K562 (cell line): ENCODE results near the gene ACAT2. TPM values are rescaled to one million over a fixed set of nuclear protein-coding genes. Genes with fewer than 3 reads are reported as not detected.

Source experiments
- ATAC-seq: fragments of 200-7000 bp; cut with Tn5 transposase; 3 replicates; pipeline ENCODE4 v1.9.1; 2020; ENCODE audit warnings: moderate library complexity
- BruUV-seq: library from RNA; stranded (reverse); fragments of 400-500 nt; replicated peaks from 2 replicates; lab custom pipeline; 2021; lab: Mats Ljungman, UMichigan
- CTCF ChIA-PET: fragments of 300-600 bp; formaldehyde crosslinking; extraction: SDS; loops from one replicate; lab custom pipeline; 2021; ENCODE audit warnings: low intra/inter-chr PET ratio; lab: Yijun Ruan, JAX
- POLR2A ChIA-PET: fragments of 300-600, 350-650 bp; sonication (Branson Sonifier 250); formaldehyde crosslinking; extraction: SDS; loops from one replicate; lab custom pipeline; 2021; ENCODE audit warnings: antibody characterized with exemption, inconsistent platforms; lab: Yijun Ruan, JAX
- DNase-seq, 4 experiments: peaks; one replicate each; pipeline versions ENCODE4 v3.0.0 to v3.0.0-alpha.2; 2011 to 2018; ENCODE audit warnings: low spot score in 3 of 4, mixed read lengths in 3 of 4; ENCODE audit errors: extremely low read depth in 1 of 4
- FAIRE-seq: peaks from 2 replicates; lab custom pipeline; 2011; peaks lifted over from hg19 to GRCh38; lab: Jason Lieb, UNC
- H2AFZ ChIP-seq: 2 replicates; pipeline ENCODE4 v1.6.0; 2011; ENCODE audit warnings: low read depth, low read length, control low read depth, inconsistent platforms
- H3K27ac ChIP-seq: fragments of 200-600 bp; 3 replicates; pipeline ENCODE4 v1.8.0; 2011; ENCODE audit warnings: low read depth, mild to moderate bottlenecking, control low read depth, inconsistent platforms, low read length, moderate library complexity, mixed read lengths; ENCODE audit errors: extremely low read depth
- H3K27me3 ChIP-seq, 2 experiments: fragments of 300-600 bp in 1 of 2; 2 replicates in 1 of 2; 3 replicates in 1 of 2; pipeline versions ENCODE4 v1.6.0 to v1.8.0; 2011; ENCODE audit warnings: inconsistent platforms in 2 of 2, low read length in 2 of 2, mild to moderate bottlenecking in 1 of 2, mixed read lengths in 1 of 2, moderate library complexity in 1 of 2; ENCODE audit not compliant: control insufficient read depth in 2 of 2, insufficient read depth in 2 of 2
- H3K36me3 ChIP-seq: fragments of 300-600 bp; 3 replicates; pipeline ENCODE4 v1.8.0; 2011; ENCODE audit warnings: mild to moderate bottlenecking, low read length, inconsistent platforms; ENCODE audit not compliant: control insufficient read depth, insufficient read depth
- H3K4me1 ChIP-seq, 2 experiments: fragments of 200-600 bp in 1 of 2; replicated peaks in 1 of 2; 2 replicates in 1 of 2; 3 replicates in 1 of 2; pipeline versions ENCODE4 v1.5.1 to v1.8.0; 2011; ENCODE audit warnings: inconsistent platforms in 2 of 2, low read length in 2 of 2, mild to moderate bottlenecking in 1 of 2, mixed read lengths in 1 of 2, moderate library complexity in 1 of 2; ENCODE audit not compliant: control insufficient read depth in 2 of 2, insufficient read depth in 2 of 2
- H3K4me2 ChIP-seq: 2 replicates; pipeline ENCODE4 v1.6.1; 2011; ENCODE audit warnings: low read length, control low read depth, inconsistent platforms, mixed read lengths; ENCODE audit not compliant: insufficient read depth
- H3K4me3 ChIP-seq: fragments of 200-600 bp; sonication (generic), shearing (Covaris generic); 2 replicates; pipeline ENCODE4 v1.5.1; 2016; ENCODE audit warnings: control low read depth, inconsistent platforms
- H3K79me2 ChIP-seq: fragments of 200-600 bp; 3 replicates; pipeline ENCODE4 v1.8.0; 2011; ENCODE audit warnings: low read length, inconsistent platforms; ENCODE audit not compliant: control insufficient read depth, insufficient read depth
- H3K9ac ChIP-seq, 2 experiments: 2 replicates each; pipeline versions ENCODE4 v1.6.0 to v1.6.1; 2011; ENCODE audit warnings: low read depth in 2 of 2, low read length in 2 of 2, control low read depth in 1 of 2, inconsistent platforms in 1 of 2, mild to moderate bottlenecking in 1 of 2, mixed read lengths in 1 of 2; ENCODE audit not compliant: insufficient read depth in 1 of 2
- H3K9me1 ChIP-seq: one replicate; pipeline ENCODE4 v1.6.0; 2011; ENCODE audit warnings: inconsistent platforms, mild to moderate bottlenecking, low read length, moderate library complexity; ENCODE audit not compliant: control insufficient read depth, insufficient read depth
- H3K9me3 ChIP-seq: replicated peaks from 2 replicates; pipeline ENCODE4 v1.5.1; 2011; ENCODE audit warnings: low read depth, low read length, inconsistent platforms; ENCODE audit not compliant: control insufficient read depth, insufficient read depth
- H4K20me1 ChIP-seq: replicated peaks from 2 replicates; pipeline ENCODE4 v1.6.1; 2011; ENCODE audit warnings: low read length, inconsistent platforms, mixed read lengths; ENCODE audit not compliant: control insufficient read depth, insufficient read depth
- KDM2B ChIP-seq: fragments of 250-450 bp; sonication (Bioruptor Pico); IDR thresholded peaks from 2 replicates; pipeline ENCODE4 v1.8.0; 2021; ENCODE audit warnings: mild to moderate bottlenecking, moderate library complexity
- LARP7 ChIP-seq: fragments of 450-650 bp; IDR thresholded peaks from 2 replicates; pipeline ENCODE4 v1.6.1; 2016
- NR2C2 ChIP-seq, 2 experiments: fragments of 200-800 bp in 1 of 2; sonication (Bioruptor generic) in 1 of 2; sonication (generic) in 1 of 2; formaldehyde crosslinking in 1 of 2; IDR thresholded peaks; 2 replicates each; pipeline versions ENCODE4 v1.6.1 to v1.8.0; 2016 to 2022; ENCODE audit warnings: mild to moderate bottlenecking in 1 of 2, missing compliant biosample characterization in 1 of 2, missing genetic modification characterization in 1 of 2, missing genetic modification reagents in 1 of 2
- RFX1 ChIP-seq: fragments of 450-650 bp; IDR thresholded peaks from 2 replicates; pipeline ENCODE4 v1.6.1; 2016; ENCODE audit warnings: mild to moderate bottlenecking, moderate library complexity
- RHOXF2B ChIP-seq: fragments of 250-450 bp; sonication (Bioruptor Pico); conservative IDR thresholded peaks from 2 replicates; pipeline ENCODE4 v1.5.1; 2021
- SMARCA5 ChIP-seq: fragments of 450-650 bp; IDR thresholded peaks from 2 replicates; pipeline ENCODE4 v1.6.1; 2016
- YY1 ChIP-seq, 3 experiments: IDR thresholded peaks; 2 replicates each; pipeline ENCODE4 v1.6.1; 2011; ENCODE audit warnings: low read length in 2 of 3, mild to moderate bottlenecking in 2 of 3, moderate library complexity in 2 of 3, borderline replicate concordance in 1 of 3, control low read depth in 1 of 3, low read depth in 1 of 3; ENCODE audit not compliant: insufficient read depth in 3 of 3, insufficient replicate concordance in 2 of 3, control insufficient read depth in 1 of 3, insufficient read length in 1 of 3; ENCODE audit errors: extremely low read depth in 1 of 3
- ZBTB12 ChIP-seq: fragments of 250-450 bp; sonication (Bioruptor Pico); IDR thresholded peaks from 2 replicates; pipeline ENCODE4 v1.4.0; 2020
- ZBTB33 ChIP-seq: sonication (generic); formaldehyde crosslinking; IDR thresholded peaks from 2 replicates; pipeline ENCODE4 v1.8.1; 2023; ENCODE audit warnings: mild to moderate bottlenecking, missing genetic modification reagents
- ZNF407 ChIP-seq: fragments of 450-650 bp; IDR thresholded peaks from 2 replicates; pipeline ENCODE4 v1.6.1; 2016; ENCODE audit warnings: low read depth
- ZNF75A ChIP-seq: fragments of 450-650 bp; formaldehyde crosslinking; IDR thresholded peaks from 2 replicates; pipeline ENCODE4 v1.4.0; 2020; ENCODE audit warnings: mild to moderate bottlenecking
- WGBS: fragments of 100-300 bp; shearing (Covaris generic); methylation state at CpG from one replicate; pipeline ENCODE4 v1.1.6; 2016; ENCODE audit warnings: low coverage, mixed read lengths; ENCODE audit not compliant: insufficient coverage; ENCODE audit errors: missing lambda C conversion rate; 5-methylcytosine and 5-hydroxymethylcytosine counted together
- in situ Hi-C: fragments of 300-500 bp; cut with MboI; formaldehyde crosslinking; loops from 4 replicates; pipeline ENCODE4 v1.15.0; 2018; ENCODE audit warnings: inconsistent platforms, mixed read lengths
- intact Hi-C: fragments of 100-400 bp; cut with micrococcal nuclease; formaldehyde crosslinking; loops from 2 replicates; pipeline ENCODE4 v1.14.2; 2022
- polyA plus RNA-seq, 8 experiments: library from polyadenylated mRNA; depleted of rRNA in 4 of 8; stranded (reverse) in 5 of 8; unstranded in 3 of 8; fragments of >200 nt; fragmentation: Nextera tagmentation in 2 of 8; fragmentation: Illumina TruSeq in 1 of 8; extraction: Ambion mirVana in 2 of 8; extraction: Trizol in 1 of 8; gene quantifications; 2 replicates each; pipeline versions ENCODE4 v1.2.1 to v1.2.3, GENCODE V29; 2011 to 2014; ENCODE audit warnings: inconsistent platforms in 1 of 8, missing spikeins in 1 of 8
- total RNA-seq, 7 experiments: library from RNA; depleted of rRNA in 6 of 7; stranded (reverse); fragments of >200 nt in 6 of 7; fragmentation: Illumina TruSeq in 2 of 7; extraction: Trizol in 2 of 7; gene quantifications; 2 replicates each; pipeline versions ENCODE4 v1.2.1 to v1.2.3, GENCODE V29; 2011 to 2021; ENCODE audit warnings: low replicate concordance in 1 of 7

Gene ACAT2
- total and polyA plus RNA-seq, 9 of the 15 experiments (the other 6 are each of a cell fraction or from before 2014, with no cell fraction given) = 63.0 to 309 (median 144) TPM

GRCh38 chr6:159746759-159747158 is 15.1 kb upstream of the ACAT2 start:
- Histone ChIP-seq H3K27ac (no peak overlapping the region), H3K36me3 (peaks cover 99% of the 10 kb centered on the region), H3K4me2 (no peak overlapping the region), H4K20me1 (no peaks in the 10 kb centered on the region), H3K4me1 (no peaks in the 10 kb centered on the region), H3K9me1 (peaks cover under 1% of the 10 kb centered on the region), H3K9me3 (no peaks in the 10 kb centered on the region), H2AFZ (no peak overlapping the region), H3K4me3 (no peak overlapping the region), H3K27me3 (no peaks in the 10 kb centered on the region), H3K79me2 (peaks cover 29% of the 10 kb centered on the region), H3K9ac (no peak overlapping the region)
- no peak for ATAC-seq
- in situ Hi-C loops = no loop called here
- ChIA-PET CTCF (no interaction called here), POLR2A (interaction anchor here (0.6 to 2.3 kb wide), 6 partner anchors 8 to 40 kb away, joined by 3 to 7 read pairs (median 3); no protein-coding TSS in a partner anchor)
- intact Hi-C loops = no loop called here
- no peak for DNase-seq
- WGBS = 100% methylated on average over 1 of the region's 1 CpG
- no peak for FAIRE-seq
- BruUV-seq = no TSS peak
- no peak for TF ChIP-seq ZNF407
- TF ChIP-seq ZBTB12 (CRISPR knock-in tag) = no peak
- TF ChIP-seq YY1 (IDR thresholded peaks at IDR 0.05; ENCODE audit: borderline replicate concordance in 1 of 3, control insufficient read depth in 1 of 3, extremely low read depth in 1 of 3, insufficient read depth in 3 of 3, insufficient read length in 1 of 3, insufficient replicate concordance in 2 of 3, low read depth in 1 of 3, low read length in 2 of 3) = no peak
- no peak for TF ChIP-seq LARP7
- no peak for TF ChIP-seq NR2C2 (CRISPR knock-in tag; IDR thresholded peaks at IDR 0.05)
- TF ChIP-seq NR2C2 (tag; IDR thresholded peaks at IDR 0.05) = no peak
- no peak for TF ChIP-seq RHOXF2B
- no peak for TF ChIP-seq KDM2B (CRISPR knock-in tag)
- TF ChIP-seq SMARCA5 = no peak
- no peak for TF ChIP-seq RFX1
- no peak for TF ChIP-seq ZBTB33 (CRISPR knock-in tag)
- no peak for TF ChIP-seq ZNF75A (CRISPR knock-in tag)
